GM12878 (cell line): Measurements from ENCODE around the gene DNAH3. TPM values are rescaled to one million over a fixed set of nuclear protein-coding genes. Genes with fewer than 3 reads are reported as not detected.

ENCODE experiments used
- ATAC-seq: fragments of 200-7000 bp; cut with Tn5 transposase; 3 replicates; pipeline ENCODE4 v1.9.1; 2020; ENCODE audit warnings: mild to moderate bottlenecking, moderate library complexity
- BruUV-seq: library from RNA; stranded (reverse); fragments of 400-500 nt; replicated peaks from 2 replicates; lab custom pipeline; 2021; lab: Mats Ljungman, UMichigan
- CTCF ChIA-PET: fragments of 300-600 bp; sonication (Branson Sonifier 250); formaldehyde crosslinking; extraction: SDS; loops from one replicate; lab custom pipeline; 2021; ENCODE audit warnings: inconsistent platforms; lab: Yijun Ruan, JAX
- POLR2A ChIA-PET: fragments of 350-600 bp; formaldehyde crosslinking; extraction: SDS; loops from one replicate; lab custom pipeline; 2021; ENCODE audit warnings: inconsistent platforms; lab: Charles Lee
- RAD21 ChIA-PET: fragments of 300-600 bp; sonication (Branson Sonifier 250); formaldehyde crosslinking; loops from one replicate; lab custom pipeline; 2023; ENCODE audit warnings: antibody characterized with exemption; ENCODE audit not compliant: unreplicated experiment; lab: Charles Lee
- SMC1A ChIA-PET: fragments of 300-600 bp; sonication (Branson Sonifier 250); formaldehyde crosslinking; loops from one replicate; lab custom pipeline; 2023; ENCODE audit not compliant: unreplicated experiment, uncharacterized antibody; lab: Charles Lee
- DNase-seq: peaks from one replicate; pipeline ENCODE4 v3.0.0-alpha.2; 2011; ENCODE audit warnings: low read depth, low spot score
- FAIRE-seq: peaks from 3 replicates; lab custom pipeline; 2011; peaks lifted over from hg19 to GRCh38; lab: Jason Lieb, UNC
- H2AFZ ChIP-seq: 2 replicates; pipeline ENCODE4 v1.6.0; 2011; ENCODE audit warnings: low read depth, low read length, control low read depth; ENCODE audit not compliant: control insufficient read depth
- H3K27ac ChIP-seq: 2 replicates; pipeline ENCODE4 v1.5.1; 2011; ENCODE audit warnings: control low read depth; ENCODE audit not compliant: control insufficient read depth, insufficient read depth
- H3K27me3 ChIP-seq, 2 experiments: replicated peaks in 1 of 2; 2 replicates each; pipeline versions ENCODE4 v1.6.0 to v1.6.1; 2011; ENCODE audit warnings: low read length in 1 of 2; ENCODE audit not compliant: control insufficient read depth in 2 of 2, insufficient read depth in 2 of 2
- H3K36me3 ChIP-seq, 2 experiments: 2 replicates each; pipeline ENCODE4 v1.5.1; 2011; ENCODE audit warnings: low read length in 1 of 2; ENCODE audit not compliant: control insufficient read depth in 2 of 2, insufficient read depth in 2 of 2
- H3K4me1 ChIP-seq: 2 replicates; pipeline ENCODE4 v1.6.1; 2011; ENCODE audit warnings: mild to moderate bottlenecking, low read length, moderate library complexity, mixed read lengths; ENCODE audit not compliant: control insufficient read depth, insufficient read depth
- H3K4me2 ChIP-seq: 2 replicates; pipeline ENCODE4 v1.6.0; 2011; ENCODE audit warnings: control low read depth; ENCODE audit not compliant: control insufficient read depth, insufficient read depth
- H3K4me3 ChIP-seq: fragments of 200-600 bp; sonication (generic); 2 replicates; pipeline ENCODE4 v1.5.1; 2016
- H3K79me2 ChIP-seq: 2 replicates; pipeline ENCODE4 v1.6.0; 2011; ENCODE audit warnings: low read length; ENCODE audit not compliant: control insufficient read depth, insufficient read depth
- H3K9ac ChIP-seq: 2 replicates; pipeline ENCODE4 v1.8.0; 2011; ENCODE audit warnings: low read length, control low read depth, mixed read lengths; ENCODE audit not compliant: control insufficient read depth, insufficient read depth
- H3K9me3 ChIP-seq: replicated peaks from 3 replicates; pipeline ENCODE4 v1.5.1; 2011; ENCODE audit warnings: mild to moderate bottlenecking, low read length; ENCODE audit not compliant: control insufficient read depth, insufficient read depth
- H4K20me1 ChIP-seq: 2 replicates; pipeline ENCODE4 v1.6.0; 2011; ENCODE audit not compliant: control insufficient read depth, insufficient read depth
- ATF3 ChIP-seq: IDR thresholded peaks from 2 replicates; pipeline ENCODE4 v1.6.1; 2011; ENCODE audit warnings: low read depth, mild to moderate bottlenecking, low read length, moderate library complexity, borderline replicate concordance; ENCODE audit errors: extremely low read depth
- CBX5 ChIP-seq: sonication (generic); IDR thresholded peaks from 2 replicates; pipeline ENCODE4 v1.6.1; 2016; ENCODE audit warnings: low read depth, moderate library complexity, mild to moderate bottlenecking, inconsistent platforms
- E4F1 ChIP-seq: fragments of 450-650 bp; IDR thresholded peaks from 2 replicates; pipeline ENCODE4 v1.6.1; 2018; ENCODE audit warnings: borderline replicate concordance, mild to moderate bottlenecking; ENCODE audit not compliant: partially characterized antibody
- IKZF2 ChIP-seq, 2 experiments: fragments of 450-650 bp; IDR thresholded peaks; 2 replicates each; pipeline ENCODE4 v1.6.1; 2017; ENCODE audit warnings: mild to moderate bottlenecking in 2 of 2, moderate library complexity in 2 of 2
- MAX ChIP-seq: IDR thresholded peaks from 2 replicates; pipeline ENCODE4 v1.6.1; 2012; ENCODE audit warnings: low read depth, low read length, improper control_type of control experiment
- MEF2B ChIP-seq: fragments of 450-650 bp; IDR thresholded peaks from 2 replicates; pipeline ENCODE4 v1.6.1; 2018; ENCODE audit warnings: mild to moderate bottlenecking, moderate library complexity; ENCODE audit not compliant: partially characterized antibody, poor library complexity, severe bottlenecking
- NFYA ChIP-seq: IDR thresholded peaks from 2 replicates; pipeline ENCODE4 v1.6.1; 2011; ENCODE audit warnings: low read depth, mild to moderate bottlenecking, low read length, improper control_type of control experiment, borderline replicate concordance
- RAD51 ChIP-seq: fragments of 450-650 bp; IDR thresholded peaks from 2 replicates; pipeline ENCODE4 v1.6.1; 2016; ENCODE audit warnings: moderate library complexity, mild to moderate bottlenecking, inconsistent platforms
- RELB ChIP-seq: fragments of 450-650 bp; IDR thresholded peaks from 2 replicates; pipeline ENCODE4 v1.6.1; 2017; ENCODE audit warnings: low read depth, mild to moderate bottlenecking, moderate library complexity
- ZBED1 ChIP-seq: IDR thresholded peaks from 2 replicates; pipeline ENCODE4 v1.6.1; 2016; ENCODE audit warnings: borderline replicate concordance
- ZNF687 ChIP-seq: fragments of 450-650 bp; IDR thresholded peaks from 2 replicates; pipeline ENCODE4 v1.6.1; 2017; ENCODE audit warnings: mild to moderate bottlenecking, moderate library complexity
- WGBS: methylation state at CpG from one replicate; pipeline ENCODE4 v1.1.6; 2016; ENCODE audit warnings: low lambda C conversion rate; ENCODE audit not compliant: insufficient replicate concordance, insufficient coverage; ENCODE audit errors: missing lambda C conversion rate; 5-methylcytosine and 5-hydroxymethylcytosine counted together
- in situ Hi-C: fragments of 300-500 bp; cut with MboI; formaldehyde crosslinking; loops from 9 replicates; pipeline ENCODE4 v1.14.3; 2018; ENCODE audit warnings: mixed read lengths
- intact Hi-C: fragments of 100-400 bp; cut with micrococcal nuclease; formaldehyde crosslinking; loops from one replicate; pipeline ENCODE4 v1.14.2; 2022; ENCODE audit not compliant: unreplicated experiment
- polyA plus RNA-seq, 11 experiments: library from polyadenylated mRNA; depleted of rRNA in 4 of 11; unstranded in 6 of 11; stranded (reverse) in 5 of 11; fragments of >200 nt; fragmentation: Nextera tagmentation in 4 of 11; fragmentation: Illumina TruSeq in 1 of 11; extraction: Ambion mirVana in 4 of 11; extraction: Trizol in 1 of 11; gene quantifications; 1 replicate in 1 of 11; 2 replicates in 10 of 11; pipeline versions ENCODE4 v1.2.1 to v1.2.3, GENCODE V29; 2011 to 2016; ENCODE audit warnings: inconsistent platforms in 2 of 11, missing spikeins in 2 of 11, low read depth in 1 of 11
- total RNA-seq, 4 experiments: library from RNA; depleted of rRNA in 3 of 4; stranded (reverse); fragments of >200 nt in 3 of 4; fragmentation: Illumina TruSeq in 1 of 4; extraction: Trizol in 1 of 4; gene quantifications; 2 replicates each; pipeline versions ENCODE4 v1.2.1 to v1.2.3, GENCODE V29; 2013 to 2021

Gene DNAH3
- total and polyA plus RNA-seq, 10 of the 15 experiments (the other 5 are each of a cell fraction or from before 2014, with no cell fraction given): under 0.01 to 0.04 (median 0.04) TPM; not detected in 5

- Histone ChIP-seq H3K27ac (no peak overlapping the region), H3K4me2 (no peak overlapping the region), H3K4me1 (no peaks in the 10 kb centered on the region), H4K20me1 (no peaks in the 10 kb centered on the region), H3K9ac (no peak overlapping the region), H3K9me3 (no peaks in the 10 kb centered on the region), H3K36me3 (no peaks in the 10 kb centered on the region; a peak in 2 of 4 replicates), H2AFZ (no peak overlapping the region), H3K4me3 (no peak overlapping the region), H3K27me3 (no peaks in the 10 kb centered on the region), H3K79me2 (no peaks in the 10 kb centered on the region)
- ChIA-PET POLR2A (interaction anchor here (0.9 kb wide), 1 partner anchor 8 kb away, joined by 4 read pairs; no protein-coding TSS in a partner anchor), RAD21 (interaction anchor here (0.8 to 2.0 kb wide), 3 partner anchors 9 to 133 kb away, joined by 3 to 7 read pairs (median 3); no protein-coding TSS in a partner anchor), CTCF (interaction anchor here (0.7 to 2.3 kb wide), 4 partner anchors 7 to 20 kb away, joined by 3 to 9 read pairs (median 3); no protein-coding TSS in a partner anchor), SMC1A (interaction anchor here (0.5 to 1.2 kb wide), 2 partner anchors 22 to 48 kb away, joined by 3 read pairs; no protein-coding TSS in a partner anchor)
- DNase-seq (no peak), ATAC-seq (no peak), FAIRE-seq (no peak)
- in situ Hi-C loops: no loop called here
- intact Hi-C loops: no loop called here
- BruUV-seq: no TSS peak
- WGBS: 98% methylated on average over 8 of the region's 12 CpGs
- TF ChIP-seq ZNF687 (no peak), RELB (no peak), CBX5 (no peak), ATF3 (no peak), ZBED1 (no peak), RAD51 (no peak), MAX (no peak), MEF2B (no peak), IKZF2 (IDR thresholded peaks at IDR 0.05) (no peak), NFYA (no peak), E4F1 (no peak)
Measured at GRCh38 chr16:21167929-21168602, 17.4 kb upstream of the DNAH3 start.
